Forelimb muscle (tissue), 1 donor: ENCODE results near the gene MLH3. TPM values are rescaled to one million over a fixed set of nuclear protein-coding genes. Genes with fewer than 3 reads are reported as not detected.

Source experiments
- DNase-seq: peaks from one replicate; pipeline ENCODE4 v3.0.0-alpha.2; 2013; ENCODE audit warnings: low read depth
- polyA plus RNA-seq: library from polyadenylated mRNA; unstranded; fragments of 120-200 nt; gene quantifications from one replicate; pipeline ENCODE4 v1.2.1, GENCODE V29; 2013; ENCODE audit not compliant: insufficient read length

Gene MLH3
- polyA plus RNA-seq, 1 donor: 23.9 TPM

- no peak for DNase-seq
Observed at GRCh38 chr14:75067212-75067611, 15.9 kb upstream of the MLH3 start.

- no peak for DNase-seq
Observed at GRCh38 chr14:75066691-75067090, 15.4 kb upstream of the MLH3 start.

GRCh38 chr14:75064205-75064567 is 12.9 kb upstream of the MLH3 start:
- DNase-seq: no peak

- peak; percentile 61 for DNase-seq
Observed at GRCh38 chr14:75063491-75064204, 12.4 kb upstream of the MLH3 start, which contains the start of gene ACYP1. TSS of gene ACYP1 (minus strand) at chr14:75064024. CDS start at chr14:75063553, 471 bp downstream.

GRCh38 chr14:75063013-75063412 is 11.7 kb upstream of the MLH3 start:
- DNase-seq: no peak

- DNase-seq: no peak
Observed at GRCh38 chr14:75060420-75060819, 9.2 kb upstream of the MLH3 start.

- no peak for DNase-seq
Observed at GRCh38 chr14:75059642-75060041, 8.4 kb upstream of the MLH3 start.

GRCh38 chr14:75054421-75054820 is 3.2 kb upstream of the MLH3 start:
- DNase-seq: no peak

- DNase-seq: no peak
Observed at GRCh38 chr14:75053396-75054291, 2.4 kb upstream of the MLH3 start.

GRCh38 chr14:75051556-75051899 is 261 bp upstream of the MLH3 start:
- DNase-seq: no peak

- DNase-seq: no peak
Observed at GRCh38 chr14:75049731-75050201, 1.5 kb downstream of the MLH3 start.

- no peak for DNase-seq
Observed at GRCh38 chr14:75049136-75049535, 2.1 kb downstream of the MLH3 start.

- DNase-seq: no peak
Observed at GRCh38 chr14:75048101-75048500, 3.2 kb downstream of the MLH3 start.

GRCh38 chr14:75047506-75047905 is 3.8 kb downstream of the MLH3 start:
- DNase-seq: no peak

GRCh38 chr14:75046899-75047298 is 4.4 kb downstream of the MLH3 start:
- DNase-seq: no peak

GRCh38 chr14:75046275-75046674 is 5.0 kb downstream of the MLH3 start:
- no peak for DNase-seq

- DNase-seq: no peak
Observed at GRCh38 chr14:75044752-75045151, 6.5 kb downstream of the MLH3 start.

GRCh38 chr14:75044322-75044721 is 6.9 kb downstream of the MLH3 start:
- no peak for DNase-seq

- DNase-seq: no peak
Observed at GRCh38 chr14:75042035-75042434, 9.2 kb downstream of the MLH3 start.

GRCh38 chr14:75041613-75042012 is 9.7 kb downstream of the MLH3 start:
- DNase-seq: no peak

- no peak for DNase-seq
Observed at GRCh38 chr14:75040959-75041358, 10.3 kb downstream of the MLH3 start.

GRCh38 chr14:75040507-75040906 is 10.8 kb downstream of the MLH3 start:
- no peak for DNase-seq

GRCh38 chr14:75032939-75033338 is 18.3 kb downstream of the MLH3 start:
- no peak for DNase-seq
